Kidney capillary endothelial cell (primary cell): ENCODE data around the gene RCL1.
"Not testable (repeated sequence)": the region's sequence is repeated elsewhere in the genome, so short reads cannot be mapped to it uniquely, and the experiment has no call there.

ENCODE experiments used
- DNase-seq: peaks from one replicate; pipeline ENCODE4 v3.0.0-alpha.2; 2018; ENCODE audit warnings: low spot score

Gene RCL1, protein sequence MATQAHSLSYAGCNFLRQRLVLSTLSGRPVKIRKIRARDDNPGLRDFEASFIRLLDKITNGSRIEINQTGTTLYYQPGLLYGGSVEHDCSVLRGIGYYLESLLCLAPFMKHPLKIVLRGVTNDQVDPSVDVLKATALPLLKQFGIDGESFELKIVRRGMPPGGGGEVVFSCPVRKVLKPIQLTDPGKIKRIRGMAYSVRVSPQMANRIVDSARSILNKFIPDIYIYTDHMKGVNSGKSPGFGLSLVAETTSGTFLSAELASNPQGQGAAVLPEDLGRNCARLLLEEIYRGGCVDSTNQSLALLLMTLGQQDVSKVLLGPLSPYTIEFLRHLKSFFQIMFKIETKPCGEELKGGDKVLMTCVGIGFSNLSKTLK

DNA sequence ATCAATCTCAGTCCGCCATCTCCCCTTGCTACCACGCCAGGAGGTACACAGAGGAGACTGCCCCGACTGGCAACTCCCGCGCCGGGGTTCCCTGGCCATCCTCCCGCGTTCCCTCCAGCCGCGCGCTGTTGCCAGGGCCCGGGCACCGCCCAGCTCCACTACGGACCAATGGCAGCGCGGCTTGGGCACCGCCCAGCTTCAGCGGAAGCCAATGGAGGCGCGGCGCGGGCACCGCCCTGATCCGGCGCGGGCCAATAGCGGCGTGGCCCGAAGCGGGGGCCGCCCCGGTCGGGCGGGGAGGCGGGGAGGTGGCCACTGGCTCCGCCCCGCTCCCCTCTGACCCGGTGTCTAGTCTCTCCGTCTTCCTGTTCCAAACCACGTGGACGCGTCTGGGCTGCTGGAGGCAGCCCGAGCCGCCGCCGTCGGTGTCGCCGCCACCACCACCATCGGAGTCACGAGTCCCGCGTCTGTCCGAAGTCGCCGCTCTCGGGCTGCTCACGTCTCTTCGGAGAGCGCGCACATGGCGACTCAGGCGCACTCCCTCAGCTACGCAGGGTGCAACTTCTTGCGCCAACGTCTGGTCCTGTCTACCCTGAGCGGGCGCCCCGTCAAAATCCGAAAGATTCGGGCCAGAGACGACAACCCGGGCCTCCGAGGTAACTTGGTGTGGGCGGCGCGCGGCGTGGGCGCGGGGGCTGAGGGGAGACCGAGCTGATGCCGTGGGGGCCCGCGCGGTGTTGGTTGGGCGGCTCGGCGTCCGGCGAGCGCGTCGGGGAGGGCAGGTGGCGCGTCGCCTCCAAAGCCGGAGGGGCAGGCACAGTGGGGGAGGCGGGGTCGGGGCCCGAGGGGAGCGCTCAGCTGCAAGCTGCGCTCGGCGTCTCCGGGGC lies at the start of gene RCL1:
Gene RCL1, plus strand, starts transcription at position 373 of the 887 bp plus-strand sequence. Its CDS starts 148 bp downstream, at position 521.
- DNase-seq = peak; percentile 93

DNA sequence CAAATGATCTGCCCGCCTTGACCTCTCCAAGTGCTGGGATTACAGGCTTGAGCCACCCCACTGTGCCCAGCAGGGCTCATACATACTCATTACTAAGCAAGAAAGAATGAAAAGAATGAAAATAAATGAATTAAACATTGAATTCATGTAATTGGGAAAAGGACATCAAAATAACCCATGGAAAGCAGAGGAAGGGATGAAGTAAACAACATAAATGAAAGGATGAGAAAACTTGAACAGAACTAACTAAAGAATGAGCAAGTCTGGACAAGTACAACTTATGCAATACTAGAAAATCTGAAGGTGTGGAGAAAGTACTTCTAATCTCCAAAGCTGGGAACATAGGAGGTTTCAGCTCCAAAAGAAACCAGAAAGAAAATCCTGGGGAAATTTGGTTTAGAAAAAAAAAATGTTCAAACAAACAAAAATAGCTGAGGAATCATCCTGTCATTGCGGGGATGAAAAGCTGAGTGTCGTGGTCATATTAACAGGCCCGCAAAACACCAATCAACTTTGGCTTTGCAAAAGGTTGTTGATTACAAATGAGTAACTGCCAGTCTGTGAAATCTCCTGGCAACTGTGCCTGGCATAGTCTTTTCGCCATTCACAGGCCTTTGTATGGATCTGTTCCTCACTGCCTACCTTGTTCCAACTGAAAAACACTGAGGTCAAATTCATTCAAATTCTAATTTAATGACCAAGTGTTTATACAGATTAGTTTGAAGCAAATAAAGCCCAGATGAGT lies 49.4 kb upstream of the RCL1 start:
- DNase-seq = no peak

DNA sequence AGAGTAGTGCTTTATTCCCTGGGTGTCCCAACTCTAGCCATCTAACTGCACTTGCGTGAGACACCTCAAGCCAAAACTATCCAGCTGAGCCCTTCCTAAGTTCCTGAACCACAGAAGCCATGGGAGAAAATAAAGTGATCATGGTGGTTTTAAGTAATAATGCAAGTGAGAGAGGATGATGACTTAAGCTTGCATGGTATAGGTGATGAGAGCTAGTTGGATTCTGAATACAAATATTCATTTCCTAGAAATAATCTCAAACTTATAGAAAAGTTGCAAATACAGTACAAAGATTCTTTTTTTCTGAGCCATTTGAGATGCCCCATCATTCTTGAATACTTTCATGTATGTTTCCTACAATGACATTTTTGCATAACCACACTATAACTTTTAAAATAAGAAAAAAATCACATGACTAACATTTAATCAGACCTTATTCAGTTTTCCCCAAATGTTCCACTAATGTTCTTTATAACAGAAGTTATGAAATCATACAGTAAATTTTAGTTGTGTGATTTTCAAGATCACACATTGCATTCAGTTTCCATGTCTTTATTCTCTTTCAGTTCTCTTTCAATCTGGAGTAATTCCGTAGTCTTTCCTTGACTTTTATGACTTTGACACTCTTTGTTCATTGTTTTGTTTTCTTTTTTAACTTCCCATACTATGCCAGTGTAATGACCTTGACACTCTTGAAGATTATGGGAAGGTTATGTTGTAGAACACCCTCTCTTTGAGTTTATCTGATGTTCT lies 46.3 kb upstream of the RCL1 start:
- DNase-seq = no peak

DNA sequence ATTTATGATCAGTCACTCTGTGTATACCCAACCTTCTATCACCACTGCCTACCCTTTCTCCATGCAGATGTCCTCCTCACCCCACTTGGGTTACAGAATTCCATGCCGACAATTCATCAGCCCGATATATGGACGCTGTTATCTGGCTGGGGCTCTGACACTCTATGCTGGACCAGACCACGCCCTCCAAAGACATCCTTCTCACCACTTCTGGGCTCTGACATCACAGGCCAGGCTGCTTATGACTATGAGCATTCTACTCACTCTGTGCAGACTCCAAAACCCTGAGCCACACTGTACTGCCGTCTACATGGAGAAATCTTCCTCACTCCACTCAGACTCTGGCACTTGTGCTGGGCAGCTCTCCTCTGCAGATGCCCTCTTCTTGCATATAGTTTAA lies 44.1 kb upstream of the RCL1 start:
- DNase-seq = no peak

DNA sequence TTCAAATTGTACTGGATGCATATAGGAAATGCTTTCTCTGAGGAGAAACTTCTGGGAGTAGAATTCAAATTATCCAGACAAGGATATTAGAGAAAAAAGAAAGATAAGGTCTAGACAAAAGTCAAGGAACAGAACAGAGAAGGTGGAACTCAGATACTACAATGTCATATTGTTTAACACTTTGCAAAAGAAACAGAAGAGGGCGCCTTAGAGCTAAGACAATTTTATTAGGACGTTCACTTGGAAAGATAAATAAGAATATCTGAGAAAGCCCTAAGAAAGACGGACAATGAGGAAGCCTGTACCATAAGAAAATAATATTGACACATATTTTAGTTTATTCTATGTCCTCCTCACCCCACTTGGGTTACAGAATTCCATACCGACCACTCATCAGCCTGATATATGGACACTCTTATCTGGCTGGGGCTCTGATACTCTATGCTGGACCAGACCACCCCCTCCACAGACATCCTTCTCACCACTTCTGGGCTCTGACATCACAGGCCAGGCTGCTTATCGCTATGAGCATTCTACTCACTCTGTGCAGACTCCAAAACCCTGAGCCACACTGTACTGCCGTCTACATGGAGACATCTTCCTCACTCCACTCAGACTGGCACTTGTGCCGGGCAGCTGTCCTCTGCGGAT lies 42.6 kb upstream of the RCL1 start:
- peak; percentile 54 for DNase-seq

DNA sequence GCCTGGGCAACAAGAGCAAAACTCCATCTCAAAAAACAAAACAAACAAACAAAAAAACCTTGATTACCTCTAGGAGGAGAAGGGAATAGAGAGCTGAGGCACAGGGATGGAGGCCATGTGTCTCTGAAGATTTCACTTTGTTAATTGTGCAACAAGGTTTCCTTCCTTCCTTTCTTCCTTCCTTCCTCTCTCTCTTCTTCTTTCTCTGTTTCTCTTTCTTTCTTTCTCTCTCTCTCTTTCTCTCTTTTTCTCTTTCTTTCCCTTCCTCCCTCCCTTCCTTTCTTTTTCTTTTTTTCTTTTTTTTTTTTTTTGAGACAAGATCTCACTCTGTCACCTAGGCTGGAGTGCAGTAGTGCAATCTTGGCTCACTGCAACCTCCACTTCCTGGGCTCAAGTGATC lies 38.2 kb upstream of the RCL1 start:
- not testable (repeated sequence) for DNase-seq

DNA sequence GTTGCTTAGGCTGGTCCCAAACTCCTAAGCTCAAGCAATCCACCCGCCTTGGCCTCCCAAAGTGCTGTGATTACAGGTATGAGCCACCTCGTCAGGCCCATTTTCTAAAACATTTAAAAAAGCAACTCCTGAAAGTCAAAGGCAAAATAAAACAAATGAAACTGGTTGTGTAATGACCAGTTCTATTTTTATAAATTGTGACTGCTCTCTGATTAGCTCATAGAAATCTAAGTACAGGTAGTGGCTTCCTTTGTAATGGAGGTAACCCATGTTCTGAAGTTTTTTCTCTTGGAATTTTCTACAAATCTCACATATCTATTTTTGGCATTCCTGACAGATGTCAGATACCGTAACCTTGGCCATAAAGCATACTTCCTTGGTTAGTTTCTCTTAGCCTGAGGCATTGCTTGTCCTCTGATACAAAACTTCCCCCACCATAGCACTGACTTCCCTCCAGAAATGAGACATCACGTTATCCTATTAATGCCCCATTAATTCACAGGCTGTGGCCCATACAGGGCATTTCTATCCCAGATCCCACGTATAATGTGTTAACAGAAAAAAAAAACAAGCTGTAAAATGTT lies 37.6 kb upstream of the RCL1 start:
- no peak for DNase-seq

DNA sequence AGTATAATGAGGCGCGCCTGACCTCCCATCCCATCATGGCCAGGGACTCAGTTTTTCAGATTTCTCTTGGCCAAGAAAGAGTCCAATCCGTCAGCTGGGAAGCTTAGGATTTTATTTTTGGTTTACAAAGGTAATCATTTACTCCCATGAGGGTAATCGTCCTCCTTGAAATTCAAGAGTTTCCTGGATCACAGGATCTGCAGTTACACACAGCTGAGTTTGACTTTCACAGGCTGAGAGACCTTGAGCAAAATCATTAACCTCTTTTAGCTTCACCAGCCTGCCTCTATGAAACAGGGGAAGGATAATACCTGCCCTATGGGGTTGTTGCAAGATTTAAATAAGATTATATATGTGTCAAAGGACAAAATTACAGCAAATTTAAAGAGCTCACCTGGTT lies 36.3 kb upstream of the RCL1 start:
- no peak for DNase-seq

DNA sequence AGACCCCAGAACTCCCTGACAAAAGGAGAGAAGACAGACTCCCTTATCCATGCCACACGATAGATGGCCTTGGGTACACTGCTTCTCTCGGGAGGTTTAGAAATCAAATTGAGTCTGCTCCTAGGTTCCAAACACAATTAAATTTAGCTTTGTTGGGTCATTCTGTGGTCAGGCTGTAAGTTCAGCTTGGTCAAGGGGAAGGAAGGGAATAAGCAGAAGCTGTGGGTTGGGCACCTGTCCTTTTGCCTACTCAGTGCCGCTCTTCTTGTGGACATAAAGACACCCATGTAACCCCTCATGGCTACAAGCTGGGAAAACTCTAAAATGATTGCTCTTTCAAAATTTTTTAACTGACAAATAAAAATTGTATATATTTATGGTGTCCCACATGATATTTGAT lies 32.6 kb upstream of the RCL1 start:
- DNase-seq = no peak

DNA sequence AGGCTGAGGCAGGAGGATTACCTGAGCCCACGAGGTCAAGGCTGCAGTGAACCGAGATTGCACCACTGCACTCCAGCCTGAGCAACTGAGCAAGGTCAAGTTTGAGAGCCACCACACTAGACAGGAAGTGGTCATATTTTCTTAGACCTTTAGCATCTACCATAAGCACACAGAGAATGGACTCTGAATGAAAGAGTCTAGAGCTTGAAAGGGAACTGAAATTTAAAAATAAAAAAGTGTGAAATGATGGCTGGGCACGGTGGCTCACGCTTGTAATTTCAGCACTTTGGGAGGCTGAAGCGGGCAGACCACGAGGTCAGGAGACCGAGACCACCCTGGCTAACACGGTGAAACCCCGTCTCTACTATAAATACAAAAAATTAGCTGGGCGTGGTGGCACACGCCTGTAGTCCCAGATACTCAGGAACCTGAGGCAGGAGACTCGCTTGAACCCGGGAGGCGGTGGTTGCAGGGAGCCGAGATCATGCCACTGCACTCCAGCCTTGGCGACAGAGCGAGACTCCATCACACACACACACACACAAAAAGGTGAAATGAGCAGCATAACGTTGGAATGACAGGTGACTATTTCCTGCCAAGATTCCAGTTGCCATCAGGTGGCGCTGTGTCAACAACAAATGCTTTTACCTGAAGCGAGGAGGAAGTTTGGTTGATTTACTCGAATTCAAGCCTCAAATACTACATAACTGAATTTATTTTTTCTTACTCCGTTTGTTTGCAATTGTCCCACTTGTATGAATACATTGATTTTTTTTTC lies 30.4 kb upstream of the RCL1 start:
- DNase-seq = no peak

DNA sequence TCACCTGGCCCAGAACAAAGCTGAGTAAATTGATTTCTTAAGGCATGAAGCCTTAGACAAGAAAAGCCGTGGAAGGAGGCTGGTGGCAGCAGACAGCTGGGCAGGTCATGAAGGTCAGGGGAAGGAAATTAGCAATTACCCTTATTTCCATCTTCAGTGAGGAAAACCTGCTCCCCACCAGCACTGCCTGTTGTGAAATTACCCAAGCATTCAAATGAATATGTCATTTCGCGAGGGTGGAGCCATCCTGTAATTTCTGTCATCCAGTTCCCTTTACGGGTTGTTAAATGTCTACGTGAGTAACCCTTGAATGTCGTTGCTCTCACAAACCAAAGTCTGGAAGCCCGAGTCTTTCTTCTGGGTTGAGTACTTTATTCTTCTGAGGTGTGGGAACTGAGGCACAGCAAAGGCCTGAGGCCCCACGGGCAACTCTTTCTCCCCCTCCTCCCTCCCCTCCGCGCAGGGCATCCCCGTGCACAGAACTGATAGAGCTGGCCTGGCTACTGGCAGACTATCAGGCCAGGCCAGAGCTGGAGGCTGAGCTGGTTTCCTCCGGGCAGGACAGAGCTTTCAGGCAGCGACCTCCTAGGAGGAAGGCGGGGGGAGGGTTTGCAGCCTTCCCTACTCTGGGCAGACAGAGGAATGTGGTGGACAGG lies 29.7 kb upstream of the RCL1 start:
- DNase-seq = peak; percentile 78

DNA sequence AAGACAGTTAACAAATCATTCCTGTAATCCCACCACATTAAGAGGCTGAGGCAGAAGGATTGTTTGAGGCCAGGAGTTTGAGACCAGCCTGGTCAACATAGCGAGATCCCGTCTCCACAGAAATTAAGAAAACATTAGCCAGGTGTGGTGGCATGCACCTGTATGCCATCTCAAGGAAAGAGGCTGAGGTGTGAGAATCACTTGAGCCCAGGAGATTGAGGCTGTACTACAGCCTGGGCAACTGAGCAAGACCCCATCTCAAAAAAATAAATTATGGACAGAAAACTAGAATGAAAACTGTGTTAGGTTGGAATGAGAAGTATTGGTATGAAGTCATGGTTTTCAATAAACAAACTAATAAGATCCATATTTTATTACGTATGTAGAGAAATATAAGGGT lies 28.7 kb upstream of the RCL1 start:
- no peak for DNase-seq

DNA sequence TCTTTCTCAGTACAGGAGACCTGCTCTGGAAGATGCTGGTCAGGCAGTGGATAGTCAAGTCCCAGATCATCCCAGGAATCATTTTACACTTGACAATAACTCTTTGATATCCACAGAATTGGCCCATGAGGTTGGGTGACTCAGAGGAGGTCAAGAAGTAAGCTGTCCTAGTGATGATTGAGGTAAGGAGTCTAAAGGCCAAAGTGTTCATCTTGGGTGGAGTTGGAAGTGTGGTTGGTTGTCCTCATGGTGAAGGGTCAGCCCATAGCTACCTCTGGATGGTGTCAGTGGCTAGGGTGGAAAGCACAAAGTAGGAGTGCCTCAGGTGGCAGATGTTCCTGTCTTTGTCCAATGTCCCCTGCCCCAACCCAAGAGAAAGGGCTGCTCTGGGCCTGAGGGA lies 24.1 kb upstream of the RCL1 start:
- no peak for DNase-seq

DNA sequence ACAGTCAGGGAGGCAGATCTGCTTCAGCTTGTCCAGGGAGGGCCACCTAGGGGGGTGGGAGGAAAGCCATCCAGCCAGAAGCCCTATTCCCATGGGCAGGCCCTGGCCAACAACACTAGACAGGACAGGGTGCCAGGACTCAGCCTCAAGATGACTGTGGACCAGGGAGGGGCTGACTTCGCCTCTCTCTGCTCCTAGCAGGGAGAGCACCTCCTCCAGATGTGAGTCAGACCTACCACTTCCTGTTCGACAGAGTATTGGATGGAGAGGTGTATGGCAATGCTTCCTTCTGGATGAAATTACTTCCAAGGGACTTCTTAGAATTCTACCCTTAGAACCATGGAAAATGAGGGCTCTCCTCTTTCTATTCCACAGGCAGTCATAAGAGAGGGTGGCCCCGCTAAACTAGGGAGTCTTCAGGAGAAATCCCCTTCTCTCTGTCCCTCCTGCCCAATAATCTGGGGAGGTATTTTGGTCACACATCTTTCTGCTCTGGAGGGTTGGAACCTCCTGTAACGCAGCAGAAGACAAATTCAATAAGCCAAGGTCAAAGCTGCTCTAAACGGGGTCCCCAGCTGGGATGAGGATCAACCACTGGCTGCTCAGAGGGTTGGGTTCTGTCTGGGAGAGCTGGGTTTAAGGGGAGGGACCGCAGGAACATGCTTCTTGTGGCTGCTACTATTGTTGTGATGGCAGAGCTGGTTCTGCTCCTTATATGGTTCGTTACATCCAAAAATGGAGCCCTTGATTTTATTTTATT lies 23.2 kb upstream of the RCL1 start:
- DNase-seq = peak; percentile 36

DNA sequence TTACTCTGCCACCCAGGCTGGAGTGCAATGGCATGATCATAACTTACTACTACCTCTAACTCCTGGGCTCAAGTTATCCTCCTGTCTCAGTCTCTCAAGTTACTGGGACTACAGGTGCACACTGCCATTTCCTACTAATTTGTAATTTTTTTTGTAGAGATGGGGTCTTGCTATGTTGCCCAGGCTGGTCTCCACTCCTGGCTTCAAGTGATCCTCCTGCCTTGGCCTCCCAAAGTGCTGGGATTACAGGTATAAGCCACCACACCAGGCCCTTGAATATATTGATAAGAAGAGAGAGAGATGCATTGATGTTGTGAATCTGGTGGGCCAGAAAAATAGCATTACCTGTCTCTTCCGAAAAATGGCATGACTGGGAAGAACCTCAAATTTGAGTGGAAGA lies 21.0 kb upstream of the RCL1 start:
- DNase-seq = no peak

DNA sequence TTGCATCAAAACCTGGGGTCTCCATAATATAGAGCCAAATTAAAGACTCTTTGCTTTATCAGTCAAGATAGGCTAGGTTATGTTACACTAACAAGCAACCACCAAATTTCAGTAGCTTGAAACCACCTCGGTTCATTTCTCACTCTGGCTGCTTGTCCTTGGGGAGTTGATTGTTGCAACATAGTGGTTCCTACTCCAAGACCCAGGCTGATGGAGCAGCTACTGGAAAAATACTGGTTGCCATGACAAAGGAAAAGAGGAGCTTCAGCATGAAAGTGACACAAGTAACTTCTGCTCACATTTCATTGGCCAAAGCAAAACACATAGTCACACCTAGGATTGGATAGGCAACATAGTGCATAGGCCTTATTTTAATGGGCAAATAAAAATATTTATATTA lies 18.5 kb upstream of the RCL1 start:
- DNase-seq = no peak

DNA sequence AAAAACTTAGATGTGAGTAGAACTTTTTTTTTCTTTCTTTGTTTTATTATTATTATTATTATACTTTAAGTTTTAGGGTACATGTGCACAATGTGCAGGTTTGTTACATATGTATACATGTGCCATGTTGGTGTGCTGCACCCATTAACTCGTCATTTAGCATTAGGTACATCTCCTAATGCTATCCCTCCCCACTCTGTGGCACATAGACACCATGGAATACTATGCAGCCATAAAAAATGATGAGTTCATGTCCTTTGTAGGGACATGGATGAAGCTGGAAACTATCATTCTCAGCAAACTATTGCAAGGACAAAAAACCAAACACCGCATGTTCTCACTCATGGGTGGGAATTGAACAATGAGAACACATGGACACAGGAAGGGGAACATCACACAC lies 17.8 kb upstream of the RCL1 start:
- DNase-seq = not testable (repeated sequence)

DNA sequence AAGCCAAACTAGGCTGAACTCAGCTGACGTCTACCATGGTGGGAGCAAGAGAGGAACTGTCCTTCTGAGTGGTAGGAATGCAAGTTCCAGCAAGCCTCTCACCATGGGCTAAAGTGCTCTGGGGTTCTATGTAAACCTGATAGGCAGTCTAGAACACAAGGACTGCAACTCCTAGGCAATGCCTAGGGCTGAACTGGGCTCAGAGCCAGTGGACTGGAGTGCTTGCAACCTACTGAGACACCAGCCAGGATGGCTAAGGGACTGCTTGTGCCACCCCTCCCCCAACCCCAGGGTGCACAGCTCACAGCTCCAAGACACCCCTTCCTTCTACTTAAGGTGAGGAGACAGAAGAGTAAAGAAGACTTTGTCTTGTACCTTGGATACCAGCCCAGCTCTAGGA lies 12.1 kb upstream of the RCL1 start:
- no peak for DNase-seq

DNA sequence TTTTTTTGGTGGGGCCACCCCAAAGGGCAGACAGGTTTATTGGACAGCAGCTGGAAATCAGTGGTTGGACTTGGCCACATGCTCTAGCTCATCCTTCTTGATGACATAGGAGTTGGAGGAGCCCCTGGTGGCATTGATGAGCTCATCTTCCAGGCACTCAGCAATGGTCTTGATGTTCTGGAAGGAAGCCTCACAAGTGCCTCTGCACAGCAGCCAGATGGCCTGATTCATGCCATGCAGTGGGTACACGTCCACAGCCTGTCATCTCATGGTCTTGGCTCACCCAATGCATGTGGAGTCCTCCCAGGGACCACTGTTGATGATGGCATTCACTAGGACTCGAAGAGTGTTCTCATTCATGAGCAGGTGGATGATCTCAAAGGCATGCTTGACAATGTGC lies 11.3 kb upstream of the RCL1 start:
- no peak for DNase-seq
